Measurements from ENCODE around the gene CEP170B.
A peak's percentile ranks its signal among the peaks of the same experiment; 100 is the strongest.
"Not testable (repeated sequence)": the region's sequence is repeated elsewhere in the genome, so short reads cannot be mapped to it uniquely, and the experiment has no call there.

Gene CEP170B

GRCh38 chr14:104821971-104822608 is 43.0 kb upstream of the CEP170B start:
- H3K27ac ChIP-seq, result no peak overlapping the region
- no peak for TF ChIP-seq ZFX (IDR thresholded peaks at IDR 0.05)

- no peak overlapping the region for H3K27ac ChIP-seq
- no peak for TF ChIP-seq ZFX (IDR thresholded peaks at IDR 0.05)
- TF ChIP-seq, protein P1, sequence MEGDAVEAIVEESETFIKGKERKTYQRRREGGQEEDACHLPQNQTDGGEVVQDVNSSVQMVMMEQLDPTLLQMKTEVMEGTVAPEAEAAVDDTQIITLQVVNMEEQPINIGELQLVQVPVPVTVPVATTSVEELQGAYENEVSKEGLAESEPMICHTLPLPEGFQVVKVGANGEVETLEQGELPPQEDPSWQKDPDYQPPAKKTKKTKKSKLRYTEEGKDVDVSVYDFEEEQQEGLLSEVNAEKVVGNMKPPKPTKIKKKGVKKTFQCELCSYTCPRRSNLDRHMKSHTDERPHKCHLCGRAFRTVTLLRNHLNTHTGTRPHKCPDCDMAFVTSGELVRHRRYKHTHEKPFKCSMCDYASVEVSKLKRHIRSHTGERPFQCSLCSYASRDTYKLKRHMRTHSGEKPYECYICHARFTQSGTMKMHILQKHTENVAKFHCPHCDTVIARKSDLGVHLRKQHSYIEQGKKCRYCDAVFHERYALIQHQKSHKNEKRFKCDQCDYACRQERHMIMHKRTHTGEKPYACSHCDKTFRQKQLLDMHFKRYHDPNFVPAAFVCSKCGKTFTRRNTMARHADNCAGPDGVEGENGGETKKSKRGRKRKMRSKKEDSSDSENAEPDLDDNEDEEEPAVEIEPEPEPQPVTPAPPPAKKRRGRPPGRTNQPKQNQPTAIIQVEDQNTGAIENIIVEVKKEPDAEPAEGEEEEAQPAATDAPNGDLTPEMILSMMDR (conservative IDR thresholded peaks at IDR 0.05), result no peak
Observed at GRCh38 chr14:104822821-104823615, 42.0 kb upstream of the CEP170B start.

DNA sequence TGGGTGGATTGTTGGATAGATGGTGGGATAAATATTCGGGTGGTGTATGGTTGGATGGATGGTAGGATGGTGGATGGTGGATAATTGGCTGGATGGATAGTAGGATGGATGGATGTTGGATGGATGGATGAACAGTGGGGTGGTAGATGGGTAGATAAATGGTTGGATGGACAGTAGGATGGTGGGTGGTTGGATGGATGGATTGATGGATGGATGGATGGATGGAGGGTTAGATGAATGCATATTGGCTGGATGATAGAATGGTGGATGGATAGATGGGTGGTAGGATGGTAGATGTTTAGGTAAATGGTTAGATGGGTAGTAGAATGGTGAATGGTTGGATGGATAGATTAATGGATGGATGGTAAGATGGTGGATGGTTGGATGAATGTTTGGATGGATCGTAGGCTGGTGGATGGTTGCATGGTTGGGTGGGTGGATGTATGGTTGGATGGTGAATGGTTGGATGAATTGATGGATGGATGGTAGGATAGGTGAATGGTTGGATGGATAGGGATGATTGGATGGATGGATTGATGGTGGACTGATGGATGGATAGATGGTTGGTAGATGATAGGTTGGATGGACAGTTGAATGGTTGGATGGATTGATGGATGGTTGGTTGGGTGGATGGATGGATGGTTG is 40.6 kb upstream of the CEP170B start:
- no peak overlapping the region for H3K27ac ChIP-seq
- no peak for TF ChIP-seq ZFX (IDR thresholded peaks at IDR 0.05)
- TF ChIP-seq, protein P1 (conservative IDR thresholded peaks at IDR 0.05), result no peak

DNA sequence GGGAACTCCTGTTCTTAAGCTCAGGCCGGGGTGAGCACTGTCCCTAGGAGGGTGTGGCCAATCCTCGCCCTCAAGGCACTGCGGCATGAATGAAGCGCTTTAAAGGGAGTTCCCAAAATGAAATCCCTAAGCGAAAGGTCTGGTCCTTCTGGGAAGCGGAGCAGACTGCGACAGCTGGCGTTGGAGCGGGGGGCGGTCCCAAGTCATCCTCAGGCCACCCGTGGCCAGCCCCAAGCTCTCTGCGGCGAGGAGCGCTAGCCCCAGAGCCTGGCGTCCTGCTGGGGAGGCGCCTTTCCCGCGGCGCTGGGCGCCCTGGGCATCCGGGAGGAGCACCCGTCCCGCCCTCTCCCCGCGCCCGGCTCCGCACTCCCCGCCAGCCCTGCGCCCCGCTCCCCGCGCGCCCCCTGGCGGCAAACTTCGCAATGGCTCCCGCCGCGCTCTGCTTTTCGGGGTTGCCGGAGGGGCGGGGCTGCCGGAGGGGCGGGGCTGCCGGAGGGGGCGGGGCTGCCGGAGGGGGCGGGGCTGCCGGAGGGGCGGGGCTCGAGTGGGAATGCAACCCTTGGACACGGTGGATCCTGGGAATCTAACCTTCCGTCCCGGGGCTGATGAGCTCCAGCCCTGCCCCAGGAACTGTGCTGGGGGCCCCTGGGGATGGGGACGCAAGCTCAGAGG is 38.7 kb upstream of the CEP170B start:
- peak overlapping the region; percentile 20; the same call in 1 of the 2 replicates for H3K27ac ChIP-seq
- TF ChIP-seq ZFX (IDR thresholded peaks at IDR 0.05), result no peak
- TF ChIP-seq, protein P1 (conservative IDR thresholded peaks at IDR 0.05), result peak; percentile 97

DNA sequence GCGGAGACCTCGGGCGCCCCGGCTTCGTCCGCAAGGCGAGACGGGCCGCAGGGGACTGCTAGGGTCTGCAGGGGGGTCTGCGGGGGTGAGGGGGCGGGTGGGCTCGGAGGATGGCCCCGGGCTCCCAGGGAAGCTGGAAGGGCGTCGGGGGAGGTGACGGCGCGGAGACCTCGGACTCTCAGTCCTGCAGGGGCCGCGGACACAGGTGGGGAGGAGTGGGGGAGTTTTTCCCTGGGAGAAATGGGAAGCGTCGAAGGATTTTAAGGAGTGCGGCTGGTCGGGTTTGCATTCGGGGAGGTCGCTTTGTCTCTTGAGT is 38.2 kb upstream of the CEP170B start:
- H3K27ac ChIP-seq, result peak overlapping the region; percentile 1; the same call in 1 of the 2 replicates
- TF ChIP-seq ZFX (IDR thresholded peaks at IDR 0.05), result no peak
- TF ChIP-seq, protein P1 (conservative IDR thresholded peaks at IDR 0.05), result no peak

GRCh38 chr14:104827177-104828055 is 37.7 kb upstream of the CEP170B start:
- TF ChIP-seq, protein P1 (conservative IDR thresholded peaks at IDR 0.05), result no peak; the same call in 1 of the 2 replicates
- TF ChIP-seq ZFX (IDR thresholded peaks at IDR 0.05), result no peak
- H3K27ac ChIP-seq, result peak overlapping the region; percentile 1; the same call in 1 of the 2 replicates

- TF ChIP-seq, protein P1 (conservative IDR thresholded peaks at IDR 0.05), result no peak
- TF ChIP-seq ZFX (IDR thresholded peaks at IDR 0.05), result no peak
- no peak overlapping the region for H3K27ac ChIP-seq
Observed at GRCh38 chr14:104830781-104831180, 34.3 kb upstream of the CEP170B start.

DNA sequence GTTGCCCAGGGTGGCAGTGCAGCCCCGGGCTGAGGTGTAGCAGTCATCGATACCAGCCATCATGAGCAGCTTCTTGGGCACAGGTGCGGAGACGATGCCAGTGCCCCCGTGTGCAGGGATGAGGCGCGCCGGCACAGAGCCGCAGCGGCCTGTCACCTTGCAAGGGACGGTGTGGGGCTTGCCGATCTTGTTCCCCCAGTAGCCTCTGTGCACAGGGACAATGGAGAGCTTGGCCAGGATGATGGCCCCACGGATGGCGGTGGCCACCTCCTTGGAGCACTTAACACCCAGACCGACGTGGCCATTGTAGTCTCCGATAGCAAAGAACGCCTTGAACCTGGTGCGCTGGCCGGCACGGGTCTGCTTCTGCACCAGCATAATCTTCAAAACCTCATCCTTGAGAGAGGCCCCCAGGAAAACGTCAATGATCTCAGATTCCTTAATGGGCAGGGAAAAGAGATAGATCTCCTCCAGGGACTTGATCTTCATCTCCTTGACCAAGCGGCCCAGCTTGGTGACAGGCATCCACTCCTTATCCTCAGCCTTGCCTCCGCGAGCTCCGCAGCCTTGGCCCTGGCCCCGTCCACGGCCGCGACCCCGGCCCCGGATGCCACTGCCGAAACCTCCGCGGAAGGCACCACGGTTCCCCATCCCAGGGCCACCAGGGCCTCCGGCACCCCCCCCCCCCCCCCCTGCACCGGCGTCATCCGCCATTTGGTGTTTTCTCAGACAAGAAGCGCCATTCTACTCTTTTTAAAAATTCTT is 28.7 kb upstream of the CEP170B start:
- not testable (repeated sequence) for H3K27ac ChIP-seq
